T-cell (primary cell): Measurements from ENCODE around the gene RIF1. TPM values are rescaled to one million over a fixed set of nuclear protein-coding genes. Genes with fewer than 3 reads are reported as not detected.

Source experiments
- ATAC-seq, 4 experiments: fragments of 200-7000 bp in 3 of 4; fragments of 150-1000 bp in 1 of 4; cut with Tn5 transposase; replicated peaks in 1 of 4; 1 replicate in 3 of 4; 2 replicates in 1 of 4; pipeline ENCODE4 v1.10.0; 2021; ENCODE audit warnings: moderate library complexity in 3 of 4, mild to moderate bottlenecking in 2 of 4, moderate number of reproducible peaks in 1 of 4
- CTCF ChIA-PET, 2 donors: fragments of 300-600 bp; sonication (Branson Sonifier 250); formaldehyde crosslinking; loops; one replicate each; lab custom pipeline; 2022; ENCODE audit warnings: antibody characterized with exemption in 2 of 2; lab: Charles Lee
- POLR2A ChIA-PET, 2 donors: fragments of 300-600 bp; sonication (Branson Sonifier 250); formaldehyde crosslinking; loops; one replicate each; lab custom pipeline; 2022; ENCODE audit warnings: antibody characterized with exemption in 2 of 2; lab: Charles Lee
- DNase-seq, 35 experiments: peaks; one replicate each; pipeline versions ENCODE4 v3.0.0 to v3.0.0-alpha.2; 2013 to 2023
- H3K27ac ChIP-seq: one replicate; pipeline ENCODE4 v1.5.1; 2013; ENCODE audit warnings: low read length
- H3K27me3 ChIP-seq, 2 experiments: replicated peaks in 1 of 2; 1 replicate in 1 of 2; 2 replicates in 1 of 2; pipeline versions ENCODE4 v1.6.1 to v1.7.0; 2013; ENCODE audit warnings: low read length in 1 of 2, mixed read lengths in 1 of 2; ENCODE audit not compliant: control insufficient read depth in 2 of 2, insufficient read depth in 2 of 2; ENCODE audit errors: extremely low read depth in 1 of 2
- H3K36me3 ChIP-seq, 2 donors: 1 replicate in 1 of 2; 2 replicates in 1 of 2; pipeline versions ENCODE4 v1.6.1 to v1.7.0; 2013; ENCODE audit warnings: low read length in 1 of 2; ENCODE audit not compliant: control insufficient read depth in 2 of 2, insufficient read depth in 1 of 2; ENCODE audit errors: extremely low read depth in 1 of 2
- H3K4me1 ChIP-seq, 2 experiments: 1 replicate in 1 of 2; 2 replicates in 1 of 2; pipeline versions ENCODE4 v1.6.1 to v1.7.0; 2013; ENCODE audit warnings: low read length in 2 of 2, mixed read lengths in 1 of 2; ENCODE audit not compliant: insufficient read depth in 2 of 2, control insufficient read depth in 1 of 2; ENCODE audit errors: extremely low read depth in 1 of 2
- H3K4me3 ChIP-seq, 2 donors: 1 replicate in 1 of 2; 2 replicates in 1 of 2; pipeline versions ENCODE4 v1.5.1 to v1.7.0; 2013; ENCODE audit warnings: mild to moderate bottlenecking in 2 of 2, low read length in 1 of 2, moderate library complexity in 1 of 2; ENCODE audit not compliant: control insufficient read depth in 1 of 2; ENCODE audit errors: extremely low read depth in 1 of 2
- H3K9me3 ChIP-seq: 2 replicates; pipeline ENCODE4 v1.7.0; 2013
- H3K27ac Mint-ChIP-seq, 2 donors: one replicate each; pipeline ENCODE4 v1.8.0; 2020 to 2021; ENCODE audit warnings: mild to moderate bottlenecking in 2 of 2, mixed read lengths in 2 of 2
- H3K27me3 Mint-ChIP-seq, 2 donors: one replicate each; pipeline ENCODE4 v1.8.0; 2021 to 2022; ENCODE audit warnings: mixed read lengths in 2 of 2
- H3K36me3 Mint-ChIP-seq: one replicate; pipeline ENCODE4 v1.8.0; 2021; ENCODE audit warnings: mixed read lengths
- H3K4me1 Mint-ChIP-seq, 3 donors: one replicate each; pipeline ENCODE4 v1.8.0; 2020 to 2022; ENCODE audit warnings: mixed read lengths in 3 of 3, mild to moderate bottlenecking in 1 of 3
- H3K4me3 Mint-ChIP-seq, 3 donors: one replicate each; pipeline ENCODE4 v1.8.0; 2020 to 2022; ENCODE audit warnings: mild to moderate bottlenecking in 3 of 3, mixed read lengths in 3 of 3, moderate library complexity in 3 of 3
- H3K9me3 Mint-ChIP-seq, 3 donors: one replicate each; pipeline ENCODE4 v1.8.0; 2020 to 2022; ENCODE audit warnings: mixed read lengths in 3 of 3
- WGBS: methylation state at CpG from one replicate; pipeline ENCODE4 v1.1.5; 2013; ENCODE audit warnings: missing lambda C conversion rate; ENCODE audit not compliant: insufficient coverage; 5-methylcytosine and 5-hydroxymethylcytosine counted together
- total RNA-seq, 35 experiments: library from RNA in 6 of 35; stranded (reverse) in 6 of 35; fragments of 120-200 nt in 1 of 35; gene quantifications; one replicate each; pipeline versions ENCODE4 v1.2.1 to v1.2.4 and lab custom pipeline; 2013 to 2026

Gene RIF1, protein sequence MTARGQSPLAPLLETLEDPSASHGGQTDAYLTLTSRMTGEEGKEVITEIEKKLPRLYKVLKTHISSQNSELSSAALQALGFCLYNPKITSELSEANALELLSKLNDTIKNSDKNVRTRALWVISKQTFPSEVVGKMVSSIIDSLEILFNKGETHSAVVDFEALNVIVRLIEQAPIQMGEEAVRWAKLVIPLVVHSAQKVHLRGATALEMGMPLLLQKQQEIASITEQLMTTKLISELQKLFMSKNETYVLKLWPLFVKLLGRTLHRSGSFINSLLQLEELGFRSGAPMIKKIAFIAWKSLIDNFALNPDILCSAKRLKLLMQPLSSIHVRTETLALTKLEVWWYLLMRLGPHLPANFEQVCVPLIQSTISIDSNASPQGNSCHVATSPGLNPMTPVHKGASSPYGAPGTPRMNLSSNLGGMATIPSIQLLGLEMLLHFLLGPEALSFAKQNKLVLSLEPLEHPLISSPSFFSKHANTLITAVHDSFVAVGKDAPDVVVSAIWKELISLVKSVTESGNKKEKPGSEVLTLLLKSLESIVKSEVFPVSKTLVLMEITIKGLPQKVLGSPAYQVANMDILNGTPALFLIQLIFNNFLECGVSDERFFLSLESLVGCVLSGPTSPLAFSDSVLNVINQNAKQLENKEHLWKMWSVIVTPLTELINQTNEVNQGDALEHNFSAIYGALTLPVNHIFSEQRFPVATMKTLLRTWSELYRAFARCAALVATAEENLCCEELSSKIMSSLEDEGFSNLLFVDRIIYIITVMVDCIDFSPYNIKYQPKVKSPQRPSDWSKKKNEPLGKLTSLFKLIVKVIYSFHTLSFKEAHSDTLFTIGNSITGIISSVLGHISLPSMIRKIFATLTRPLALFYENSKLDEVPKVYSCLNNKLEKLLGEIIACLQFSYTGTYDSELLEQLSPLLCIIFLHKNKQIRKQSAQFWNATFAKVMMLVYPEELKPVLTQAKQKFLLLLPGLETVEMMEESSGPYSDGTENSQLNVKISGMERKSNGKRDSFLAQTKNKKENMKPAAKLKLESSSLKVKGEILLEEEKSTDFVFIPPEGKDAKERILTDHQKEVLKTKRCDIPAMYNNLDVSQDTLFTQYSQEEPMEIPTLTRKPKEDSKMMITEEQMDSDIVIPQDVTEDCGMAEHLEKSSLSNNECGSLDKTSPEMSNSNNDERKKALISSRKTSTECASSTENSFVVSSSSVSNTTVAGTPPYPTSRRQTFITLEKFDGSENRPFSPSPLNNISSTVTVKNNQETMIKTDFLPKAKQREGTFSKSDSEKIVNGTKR (N-terminal part only)
- total RNA-seq: 10 to 100 TPM; 46.6 to 68.3 (median 58.3) TPM
- total RNA-seq (2013): 49.0 TPM
- total RNA-seq (lab: John Stamatoyannopoulos, UW): 125 to 540 (median 298) reads per million in 29 experiments

DNA sequence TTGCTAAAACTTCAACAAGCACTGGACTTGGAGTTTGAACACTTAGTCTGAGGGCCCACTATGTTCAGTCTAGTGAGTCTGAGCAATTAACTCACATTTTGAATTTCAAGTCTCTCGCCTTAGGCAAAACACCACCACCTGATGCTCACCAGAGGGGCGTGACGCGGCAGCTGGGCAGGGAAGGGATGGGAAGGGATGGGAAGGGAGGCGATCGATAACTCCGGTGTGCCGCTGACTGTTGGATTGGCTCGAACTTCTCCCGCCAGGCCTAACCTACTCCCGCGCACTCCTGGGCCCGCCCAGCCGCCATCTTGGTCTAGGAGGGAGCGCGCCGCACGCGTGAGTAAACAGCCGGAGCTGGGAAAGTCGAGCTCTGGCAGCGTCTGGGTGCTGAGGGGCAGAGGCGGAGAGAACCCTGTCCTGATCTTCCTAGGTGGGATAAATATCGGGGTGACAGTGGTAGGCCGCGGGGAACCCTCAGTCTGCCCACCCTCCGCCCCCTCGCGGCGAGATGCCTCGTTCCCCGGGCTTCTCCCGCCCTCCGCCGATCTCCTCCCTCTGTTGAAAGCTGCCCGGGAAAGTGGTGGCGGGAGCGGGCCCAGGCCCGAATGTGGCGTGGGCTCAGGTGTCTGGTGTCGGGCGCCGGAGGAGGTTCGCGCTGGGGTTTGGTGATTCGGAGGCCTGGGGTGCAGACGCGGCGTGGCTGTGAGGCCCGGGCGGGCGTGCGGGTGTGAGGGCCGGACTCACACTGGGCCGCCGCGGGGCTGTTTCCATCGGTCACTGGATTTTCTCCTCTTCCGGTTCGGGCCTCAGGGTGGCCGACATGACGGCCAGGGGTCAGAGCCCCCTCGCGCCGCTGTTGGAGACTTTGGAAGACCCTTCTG lies at the start of gene RIF1:
TSS of gene RIF1 (plus strand) at position 302 of the 884 bp plus-strand sequence. CDS start at position 824, 522 bp downstream.
- H3K4me3 Mint-ChIP-seq: peak within 1 kb of the TSS; percentile 94 to 97 (median 97)
- Histone ChIP-seq H3K9me3 (no peaks in the 10 kb centered on the region), H3K36me3 (peaks cover 0 to 20% of the 10 kb centered on the region in 2 donors), H3K4me3 (peak within 1 kb of the TSS; percentile 94 to 96), H3K4me1 (peaks cover 11 to 13% of the 10 kb centered on the region in 2 experiments), H3K27ac (peak within 1 kb of the TSS; percentile 88), H3K27me3 (no peaks in the 10 kb centered on the region)
- DNase-seq (peak; percentile 47 to 83 (median 70)), ATAC-seq (peak; percentile 91 to 93 (median 92))
- ChIA-PET CTCF (interaction anchor here (0.6 to 1.6 kb wide), 11 partner anchors 11 to 1823 kb away, joined by 3 to 16 read pairs (median 5); no protein-coding TSS in a partner anchor), POLR2A (interaction anchor here (0.5 to 0.7 kb wide), 6 partner anchors 9 to 1277 kb away, joined by 3 to 12 read pairs (median 6); no protein-coding TSS in a partner anchor)
- peaks cover 31 to 36% (median 35%) of the 10 kb centered on the region in 3 donors for H3K4me1 Mint-ChIP-seq
- 0% methylated on average over 50 of the region's 65 CpGs for WGBS
- peaks cover 4% of the 10 kb centered on the region for H3K36me3 Mint-ChIP-seq
- peaks cover 0 to 1% of the 10 kb centered on the region in 2 donors for H3K27me3 Mint-ChIP-seq
- peak within 1 kb of the TSS; percentile 90 to 92 for H3K27ac Mint-ChIP-seq
- H3K9me3 Mint-ChIP-seq: no peaks in the 10 kb centered on the region

DNA sequence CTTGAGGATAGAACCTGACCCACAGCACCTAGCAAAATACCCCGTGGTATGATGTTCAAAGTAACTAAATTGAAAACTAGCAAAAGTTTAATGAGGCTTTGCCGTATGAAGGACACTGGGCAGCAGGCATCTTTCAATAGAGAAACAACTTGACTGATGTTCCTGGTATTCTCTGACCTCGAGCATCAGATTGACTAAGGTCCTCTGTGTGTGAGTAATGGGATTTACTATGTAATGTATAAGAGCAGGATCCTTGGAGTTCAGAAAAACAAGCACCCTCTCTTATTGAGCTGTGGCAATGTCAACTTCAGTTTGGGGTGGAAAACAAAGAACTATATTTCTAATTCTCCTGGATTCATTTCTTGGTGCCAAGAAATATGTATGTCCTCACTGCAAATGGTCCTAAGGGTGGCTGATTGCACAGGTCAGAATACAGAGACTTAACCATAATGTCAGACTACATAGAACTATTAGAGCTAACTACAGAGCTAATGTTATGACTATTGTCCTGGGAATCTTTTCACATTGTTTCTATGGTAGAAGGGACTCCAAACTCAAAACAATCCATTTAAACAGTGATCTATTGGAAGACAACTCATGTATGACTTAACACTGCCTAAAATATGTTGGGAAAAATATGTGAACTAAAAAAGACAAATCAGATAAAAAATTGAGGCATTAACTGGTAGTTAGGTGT lies 47.9 kb upstream of the RIF1 start:
- CTCF ChIA-PET: no interaction called here
- H3K4me3 ChIP-seq: no peak overlapping the region
- WGBS: 100% methylated on average over 1 of the region's 3 CpGs
- H3K4me1 ChIP-seq: no peaks in the 10 kb centered on the region
- Mint-ChIP-seq H3K4me1 (no peaks in the 10 kb centered on the region), H3K27ac (no peak overlapping the region), H3K27me3 (peaks cover 0 to 4% of the 10 kb centered on the region in 2 donors), H3K9me3 (no peaks in the 10 kb centered on the region), H3K4me3 (no peak overlapping the region), H3K36me3 (no peaks in the 10 kb centered on the region)
- POLR2A ChIA-PET: no interaction called here
- H3K9me3 ChIP-seq: no peaks in the 10 kb centered on the region
- H3K36me3 ChIP-seq: no peaks in the 10 kb centered on the region
- no peaks in the 10 kb centered on the region for H3K27me3 ChIP-seq
- DNase-seq (no peak), ATAC-seq (no peak)
- no peak overlapping the region for H3K27ac ChIP-seq

DNA sequence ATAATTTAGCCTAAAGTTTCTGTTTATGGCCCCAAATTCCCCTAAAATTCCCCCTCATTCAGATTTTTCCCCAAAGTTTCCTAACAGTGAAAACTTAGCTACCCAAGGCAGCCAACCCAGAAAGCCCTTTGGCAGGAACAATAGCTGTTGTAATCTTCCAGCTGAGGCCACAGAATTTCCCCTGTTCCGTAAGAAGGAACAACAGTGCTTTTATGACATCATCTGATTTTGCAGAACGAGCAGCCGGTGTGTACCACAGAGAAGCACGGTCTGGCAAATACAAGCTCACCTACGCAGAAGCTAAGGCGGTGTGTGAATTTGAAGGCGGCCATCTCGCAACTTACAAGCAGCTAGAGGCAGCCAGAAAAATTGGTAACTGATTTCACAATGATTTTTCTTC lies 46.0 kb upstream of the RIF1 start:
- no peak overlapping the region for H3K27ac ChIP-seq
- Mint-ChIP-seq H3K27ac (no peak overlapping the region), H3K4me1 (no peaks in the 10 kb centered on the region), H3K27me3 (peaks cover 0 to 4% of the 10 kb centered on the region in 2 donors), H3K9me3 (no peaks in the 10 kb centered on the region), H3K36me3 (no peaks in the 10 kb centered on the region), H3K4me3 (no peak overlapping the region)
- ATAC-seq: no peak
- 55% methylated on average over 7 of the region's 8 CpGs for WGBS
- H3K27me3 ChIP-seq: no peaks in the 10 kb centered on the region
- no peaks in the 10 kb centered on the region for H3K9me3 ChIP-seq
- H3K4me3 ChIP-seq: no peak overlapping the region
- H3K36me3 ChIP-seq: no peaks in the 10 kb centered on the region
- H3K4me1 ChIP-seq: no peaks in the 10 kb centered on the region
- POLR2A ChIA-PET: interaction anchor here in 1 of 2 donors (0.7 kb wide), 1 partner anchor 286 kb away, joined by 3 read pairs; no protein-coding TSS in a partner anchor
- peak in 2 of 35 experiments; percentile 4 to 5 for DNase-seq
- CTCF ChIA-PET: no interaction called here

DNA sequence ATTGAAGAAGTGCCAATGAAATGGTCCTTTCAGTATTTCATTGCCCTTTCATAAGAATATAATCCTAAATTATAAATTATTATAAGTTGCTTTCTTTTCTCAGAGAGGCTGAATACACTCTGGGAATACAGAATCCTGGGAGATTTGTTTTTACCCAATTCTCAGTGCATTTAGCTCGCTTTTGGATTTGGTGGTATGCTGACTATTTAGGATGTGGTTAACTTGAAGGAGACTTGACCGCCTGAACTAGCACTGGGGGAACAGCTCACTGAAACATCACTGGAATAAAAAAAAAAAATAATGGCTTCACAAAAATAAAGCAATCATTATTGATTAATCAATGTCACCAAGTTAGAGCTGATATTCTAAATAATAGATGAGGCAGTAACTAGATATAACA lies 42.1 kb upstream of the RIF1 start:
- Mint-ChIP-seq H3K27me3 (peaks cover 0 to 3% of the 10 kb centered on the region in 2 donors), H3K36me3 (no peaks in the 10 kb centered on the region), H3K4me1 (no peaks in the 10 kb centered on the region), H3K4me3 (no peak overlapping the region), H3K9me3 (no peaks in the 10 kb centered on the region), H3K27ac (no peak overlapping the region)
- H3K27ac ChIP-seq: no peak overlapping the region
- H3K9me3 ChIP-seq: no peaks in the 10 kb centered on the region
- H3K27me3 ChIP-seq: peaks cover 0 to 5% of the 10 kb centered on the region in 2 experiments
- no peak for ATAC-seq
- WGBS: no CpG with 5 or more reads among the region's 2 CpGs
- DNase-seq: no peak
- POLR2A ChIA-PET: interaction anchor here in 1 of 2 donors (0.6 kb wide), 1 partner anchor 59 kb away, joined by 6 read pairs; no protein-coding TSS in a partner anchor
- no peaks in the 10 kb centered on the region for H3K4me1 ChIP-seq
- no peak overlapping the region for H3K4me3 ChIP-seq
- CTCF ChIA-PET: no interaction called here
- H3K36me3 ChIP-seq: no peaks in the 10 kb centered on the region

DNA sequence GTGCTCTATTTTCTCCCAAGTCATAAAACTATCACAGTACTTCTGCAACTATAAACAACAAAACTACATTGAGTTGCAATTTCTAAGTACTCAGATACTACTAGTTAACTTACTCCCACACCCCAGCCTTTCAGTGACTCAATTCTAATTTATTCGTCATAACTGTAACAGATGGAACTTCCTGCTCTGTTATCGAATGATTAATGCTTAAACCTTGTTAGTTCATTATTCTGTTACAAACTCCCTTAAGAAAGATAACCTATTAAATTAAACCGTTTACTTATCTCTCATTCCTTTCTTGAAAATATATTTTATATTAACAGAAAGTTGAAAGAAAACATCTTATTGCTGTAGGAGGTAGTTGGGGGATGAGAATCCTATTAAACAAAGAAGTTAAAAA lies 35.3 kb upstream of the RIF1 start:
- H3K9me3 Mint-ChIP-seq: no peaks in the 10 kb centered on the region
- Histone ChIP-seq H3K4me3 (no peak overlapping the region), H3K9me3 (no peaks in the 10 kb centered on the region), H3K27ac (no peak overlapping the region), H3K27me3 (peaks cover 0 to 5% of the 10 kb centered on the region in 2 experiments), H3K36me3 (no peaks in the 10 kb centered on the region), H3K4me1 (no peaks in the 10 kb centered on the region)
- H3K27me3 Mint-ChIP-seq: peaks cover 0 to 3% of the 10 kb centered on the region in 2 donors
- H3K36me3 Mint-ChIP-seq: no peaks in the 10 kb centered on the region
- H3K4me3 Mint-ChIP-seq: no peak overlapping the region
- CTCF ChIA-PET: interaction anchor here in 1 of 2 donors (0.7 kb wide), 1 partner anchor 269 kb away, joined by 4 read pairs; no protein-coding TSS in a partner anchor
- ATAC-seq: no peak
- H3K4me1 Mint-ChIP-seq: peaks cover 4 to 6% (median 4%) of the 10 kb centered on the region in 3 donors
- POLR2A ChIA-PET: no interaction called here
- DNase-seq: no peak
- no CpG with 5 or more reads among the region's 3 CpGs for WGBS
- no peak overlapping the region for H3K27ac Mint-ChIP-seq
